Activated CD8-positive, alpha-beta memory T cell treated with anti-CD3 and anti-CD28 coated beads, Interleukin-2, amount 50 U/mL, for 24 hours (primary cell): ENCODE results near the gene ASB18.

ENCODE experiments used
- DNase-seq: peaks from one replicate; pipeline ENCODE4 v3.0.0-alpha.2; 2020; ENCODE audit errors: extremely low read depth

ASB18 gene

DNA sequence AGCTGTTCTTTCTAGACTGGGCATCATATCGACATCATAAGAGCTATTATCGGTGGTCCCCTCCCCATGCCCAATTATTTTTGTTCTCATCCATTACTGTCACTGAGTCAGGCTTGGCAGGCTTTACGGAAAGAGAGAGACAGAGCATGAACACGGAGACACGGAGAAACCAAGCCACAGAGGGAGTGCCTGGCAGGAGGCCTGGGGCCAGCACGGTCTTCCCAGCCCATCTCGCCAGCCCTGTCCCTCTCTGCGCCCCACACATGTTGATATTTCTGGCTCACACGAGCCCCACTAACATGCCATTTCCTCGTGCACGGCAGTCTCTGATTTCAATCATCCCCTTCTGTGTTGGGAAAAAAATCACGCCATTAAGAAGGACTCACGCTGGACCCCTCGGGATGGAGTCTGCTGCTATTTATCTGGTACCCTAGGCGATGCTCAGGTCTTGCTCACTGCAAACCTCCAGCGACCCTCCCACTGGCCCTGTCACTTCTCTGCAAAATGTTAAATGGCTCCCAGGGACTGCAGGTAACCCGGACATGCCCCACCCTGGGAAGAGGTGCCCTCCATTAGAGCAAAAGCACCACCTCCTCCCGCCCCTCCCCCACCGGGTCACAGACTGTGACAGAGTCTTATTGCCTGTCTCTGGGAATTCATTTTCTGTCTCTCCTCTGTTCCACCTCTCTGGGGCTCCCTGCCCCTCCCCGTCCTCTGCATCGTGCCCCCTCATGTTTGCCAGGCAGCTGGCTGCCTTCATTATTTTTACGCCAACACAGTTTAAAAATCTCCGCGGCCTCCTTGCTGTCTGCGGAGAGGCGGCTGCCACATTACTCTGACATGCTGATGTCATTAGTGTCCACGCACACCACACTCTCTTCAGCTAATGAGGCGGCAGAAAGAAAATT is 55.9 kb downstream of the ASB18 start:
- no peak for DNase-seq

DNA sequence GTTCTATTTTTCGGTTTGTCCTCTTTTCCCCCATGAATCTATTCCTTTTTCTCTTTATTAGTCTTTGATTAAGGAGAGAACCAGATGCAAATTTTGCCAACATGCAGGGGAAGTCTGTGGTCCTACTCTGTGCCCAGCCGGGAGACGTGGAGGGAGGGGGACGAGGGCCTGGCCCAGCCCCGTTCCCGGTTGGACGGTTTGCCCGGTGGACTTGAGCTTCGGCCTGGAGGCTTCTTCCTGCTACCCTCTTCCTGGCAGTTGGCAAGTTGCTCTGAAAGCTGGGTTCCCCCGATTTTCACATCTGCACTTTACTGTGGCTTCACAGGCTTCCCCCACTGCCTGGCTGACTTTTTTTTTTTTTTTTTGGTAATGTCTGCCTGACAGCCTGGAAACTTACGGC is 56.7 kb downstream of the ASB18 start:
- no peak for DNase-seq

DNA sequence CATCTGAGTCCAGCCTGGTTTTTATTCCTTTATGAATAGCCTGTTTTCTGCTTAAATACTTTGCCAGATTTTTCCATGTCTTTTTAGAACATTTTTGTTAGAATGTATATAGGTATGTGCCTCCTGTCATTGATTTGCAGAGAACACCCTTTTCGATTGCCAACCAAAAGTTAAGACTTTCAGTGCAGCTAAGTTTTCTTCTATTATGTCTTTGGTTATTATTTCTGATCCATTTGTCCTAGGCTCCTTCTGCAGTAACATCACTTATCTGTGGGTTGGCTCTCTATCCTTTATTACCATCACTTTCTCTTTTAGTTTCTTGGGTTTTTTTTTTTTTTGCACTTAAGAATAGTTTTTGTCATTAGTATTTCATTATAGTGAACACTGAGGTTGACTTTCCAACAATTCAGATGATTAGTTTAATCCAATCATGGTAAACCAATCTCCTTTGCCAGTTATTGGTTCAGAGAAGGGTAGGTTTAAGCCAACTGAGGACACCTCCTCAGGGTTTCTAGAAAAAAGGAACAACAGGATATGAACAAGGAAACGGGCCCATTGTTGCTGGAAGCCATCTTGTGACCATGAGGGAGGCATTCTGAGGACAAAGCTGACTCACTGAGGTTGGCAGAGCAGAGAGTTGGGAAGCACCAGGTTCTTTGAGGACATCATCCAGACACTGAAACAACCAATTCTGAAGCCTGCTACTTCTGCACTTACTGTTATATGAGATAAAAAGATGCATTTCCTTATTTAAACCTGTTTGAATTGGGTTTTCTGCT is 58.1 kb downstream of the ASB18 start:
- DNase-seq, result no peak

DNA sequence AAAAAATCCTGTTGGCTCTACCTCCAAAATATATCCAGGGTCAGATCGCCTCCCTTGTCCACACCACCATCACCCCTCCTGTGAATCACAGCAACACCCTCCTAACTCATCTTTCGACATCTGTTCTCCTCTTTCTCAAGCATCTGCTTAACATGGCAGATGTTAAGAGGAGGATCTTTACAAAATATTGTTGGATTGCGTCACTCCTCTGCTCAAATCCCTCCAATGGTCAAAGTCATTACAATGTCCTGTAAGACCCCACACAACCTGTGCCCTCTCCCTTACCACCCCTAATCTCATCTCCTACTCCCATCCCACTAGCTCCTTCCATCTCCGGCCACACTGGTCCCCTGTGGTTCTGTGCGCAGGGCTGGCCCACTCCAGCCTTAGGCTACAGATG is 59.3 kb downstream of the ASB18 start:
- no peak for DNase-seq

DNA sequence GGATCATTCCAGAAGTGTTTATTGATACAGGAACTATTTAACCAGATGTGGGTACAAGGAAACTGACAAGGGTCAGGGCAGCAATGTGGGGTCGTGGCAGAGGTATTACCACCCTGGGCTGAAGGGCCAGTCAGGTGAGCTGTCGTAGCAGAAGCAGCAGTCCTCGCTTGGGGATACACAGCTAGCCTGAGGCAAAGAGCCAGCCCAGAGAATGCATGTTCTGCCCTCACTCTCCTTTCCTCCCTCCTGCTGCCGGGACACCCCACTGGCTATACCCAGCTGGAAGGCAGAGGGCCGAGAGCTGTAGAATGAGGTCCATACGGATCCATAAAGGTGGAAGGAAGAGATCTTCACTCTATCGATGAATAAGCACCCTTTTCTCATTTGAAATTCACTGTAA is 63.8 kb downstream of the ASB18 start:
- DNase-seq, result no peak

DNA sequence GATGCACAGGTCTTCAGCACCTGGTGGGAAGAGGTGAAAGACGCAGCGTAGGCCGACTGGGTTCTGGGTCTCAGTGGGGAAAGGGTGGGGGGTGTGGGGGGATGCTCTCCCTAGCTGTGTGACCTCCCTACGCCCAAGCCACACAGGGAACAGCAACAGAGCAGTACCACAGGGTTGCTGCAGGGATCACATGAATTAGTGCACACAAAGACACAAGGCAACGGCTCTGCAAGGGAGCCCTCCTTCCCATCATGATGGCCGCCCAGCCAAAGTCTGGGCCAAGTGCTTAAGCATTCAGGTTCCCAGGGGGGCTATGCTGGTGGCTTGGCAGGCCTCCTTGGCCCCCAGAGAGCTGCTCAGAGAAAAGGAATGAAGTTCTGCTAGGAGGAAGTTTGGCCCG is 67.8 kb downstream of the ASB18 start:
- DNase-seq, result no peak

DNA sequence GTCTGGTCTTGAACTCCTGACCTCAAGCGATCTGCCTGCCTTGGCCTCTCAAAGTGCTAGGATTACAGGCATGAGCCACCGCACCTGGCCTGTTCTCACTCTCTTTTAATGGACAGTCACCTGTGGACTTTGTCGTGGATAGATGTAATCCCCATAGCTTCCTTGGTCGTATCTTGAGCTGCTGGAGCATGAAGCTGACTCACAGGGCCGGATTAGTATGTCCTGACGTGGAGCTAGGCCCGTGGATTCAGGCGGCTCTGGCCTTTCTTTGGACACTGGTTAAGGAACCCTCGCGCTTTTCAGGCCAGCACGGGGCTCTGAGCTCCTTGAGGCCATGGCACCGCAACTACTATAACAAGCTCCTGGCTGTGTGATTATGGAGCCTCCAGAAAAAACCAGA is 68.5 kb downstream of the ASB18 start:
- no peak for DNase-seq

DNA sequence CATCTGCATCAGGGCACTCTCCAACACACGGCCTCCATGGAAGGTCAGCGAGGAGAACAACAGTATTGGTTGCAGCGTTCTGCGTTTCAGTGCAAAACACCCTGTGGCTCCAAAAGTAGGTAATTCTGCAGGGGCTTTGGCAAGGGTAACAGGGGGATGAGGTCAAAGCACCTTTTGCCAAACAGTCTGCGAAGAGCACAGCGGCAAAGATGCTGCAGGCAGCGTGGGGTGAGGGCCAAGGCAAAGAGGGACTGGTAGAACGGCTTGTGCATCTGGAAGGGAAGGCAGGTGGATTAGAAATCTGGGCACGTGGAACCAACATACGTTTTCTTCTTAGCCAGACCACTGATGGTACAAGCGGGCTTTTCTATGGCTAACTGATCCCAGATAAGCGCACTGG is 69.4 kb downstream of the ASB18 start:
- DNase-seq, result no peak

DNA sequence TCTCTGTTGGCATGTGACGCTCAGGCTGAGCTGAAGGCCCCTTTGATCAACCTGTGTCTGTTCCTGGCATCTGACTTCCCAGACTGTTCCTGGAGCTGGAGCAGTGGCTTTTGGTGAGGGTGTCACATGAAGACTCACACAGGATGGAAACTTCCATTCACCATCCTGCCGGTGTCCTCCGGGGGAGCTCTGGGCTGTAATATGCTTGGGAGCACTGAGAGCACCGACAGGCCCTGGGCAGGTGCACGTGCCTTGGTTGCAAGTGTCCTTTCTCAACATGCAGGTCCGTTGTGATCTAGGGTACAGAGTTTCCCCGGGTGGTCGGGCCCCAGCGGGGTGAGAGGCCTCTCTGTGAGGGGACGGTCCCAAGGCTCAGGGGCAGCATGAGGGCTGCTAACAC is 71.2 kb downstream of the ASB18 start:
- no peak for DNase-seq

DNA sequence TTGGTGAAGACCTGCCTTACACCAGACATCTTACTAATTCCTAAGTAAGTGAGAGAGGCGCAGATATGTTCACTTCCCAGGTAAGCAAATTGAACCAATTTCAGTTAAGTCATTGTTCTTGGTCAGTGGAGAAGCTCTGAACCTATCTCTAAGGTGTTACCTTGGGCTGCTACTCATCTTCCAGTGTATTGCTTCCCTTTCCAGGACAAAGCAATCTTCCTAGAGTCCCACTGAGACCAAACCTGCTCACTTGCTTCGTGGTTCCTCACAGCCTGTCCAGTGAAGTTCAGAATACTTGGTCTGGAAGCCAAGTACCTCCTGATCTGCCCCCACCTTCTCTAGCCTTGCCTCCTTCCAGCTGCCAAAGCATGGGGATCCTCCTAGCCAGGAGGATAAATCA is 73.5 kb downstream of the ASB18 start:
- DNase-seq, result no peak

DNA sequence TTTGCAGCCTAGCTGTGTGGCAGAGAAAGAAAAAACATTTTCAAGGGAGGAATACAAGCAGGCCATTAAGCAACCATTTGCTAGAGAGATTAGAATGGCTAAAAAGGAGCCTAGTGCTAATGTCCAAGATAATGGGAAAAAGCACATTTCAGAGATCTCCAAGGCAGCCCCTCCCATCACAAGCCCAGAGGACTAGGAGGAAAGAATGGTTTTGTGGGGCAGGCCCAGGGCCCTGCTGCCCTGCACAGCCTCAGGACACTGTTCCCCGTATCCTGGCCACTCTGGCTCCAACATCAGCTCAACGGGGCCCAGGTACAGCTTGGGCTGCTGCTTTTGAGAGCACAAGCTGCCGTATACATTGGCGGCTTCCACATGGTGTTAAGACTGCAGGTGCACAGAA is 79.5 kb downstream of the ASB18 start:
- DNase-seq, result no peak

DNA sequence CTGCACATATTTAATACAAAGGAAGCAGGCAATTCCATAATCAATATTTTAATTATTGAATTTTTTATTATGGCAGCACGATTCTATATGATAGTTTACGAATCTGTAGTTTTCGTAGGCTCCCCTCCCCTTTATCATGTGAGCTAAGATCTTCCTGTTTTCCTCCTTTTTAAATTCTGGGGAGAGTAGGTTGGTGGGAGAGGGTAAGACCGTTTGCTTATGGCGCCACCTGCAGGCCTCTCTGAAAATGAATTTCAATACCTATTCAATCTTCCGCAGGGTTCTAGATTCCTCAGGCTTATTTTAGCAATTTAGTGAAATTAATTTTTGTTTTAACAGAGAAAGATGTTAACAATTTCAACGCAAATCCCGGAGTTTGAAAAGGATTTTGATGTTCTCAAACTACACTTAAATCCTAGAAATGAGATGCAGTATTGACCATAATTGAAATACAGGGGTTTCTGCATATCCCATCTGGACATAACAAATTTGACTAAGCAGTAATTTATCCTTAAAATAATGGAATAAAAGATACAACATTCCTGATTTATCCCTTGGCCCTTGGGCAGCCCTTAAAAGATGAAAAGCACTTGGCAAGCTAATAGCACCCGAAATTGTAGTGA is 83.3 kb downstream of the ASB18 start:
- no peak for DNase-seq

DNA sequence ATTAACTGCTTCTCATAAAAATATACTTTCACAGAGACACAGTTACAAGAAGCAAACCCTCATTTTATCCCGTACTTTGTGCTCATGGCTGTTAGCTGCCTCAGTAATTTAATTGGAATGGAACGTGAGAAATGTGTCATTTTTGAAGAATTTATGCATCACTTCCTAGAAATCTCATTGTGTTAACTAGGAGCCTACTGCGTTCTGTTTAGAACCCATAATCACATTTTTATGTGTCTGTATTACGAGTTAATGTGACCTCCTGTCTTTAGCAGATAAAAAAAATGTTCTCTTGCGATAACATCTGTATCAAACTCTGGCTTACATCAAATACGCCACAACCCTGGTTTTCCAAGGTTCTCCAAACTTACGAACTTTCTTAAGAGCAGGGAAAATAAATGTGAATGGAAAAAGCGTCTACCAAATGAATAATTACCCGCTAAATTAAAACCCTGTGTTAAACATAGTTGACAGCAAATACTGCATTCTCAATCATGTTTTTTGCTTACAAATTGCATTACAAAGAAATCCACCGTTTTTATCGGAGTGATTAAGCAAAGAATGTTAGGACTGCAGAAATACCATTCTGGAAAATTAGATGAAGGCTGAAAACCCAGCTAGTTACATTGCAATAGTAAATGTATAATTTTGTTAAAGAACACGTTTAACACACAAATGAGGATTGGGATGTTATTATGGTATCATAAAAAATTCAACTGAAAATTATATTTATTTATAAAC is 84.0 kb downstream of the ASB18 start:
- DNase-seq, result no peak

DNA sequence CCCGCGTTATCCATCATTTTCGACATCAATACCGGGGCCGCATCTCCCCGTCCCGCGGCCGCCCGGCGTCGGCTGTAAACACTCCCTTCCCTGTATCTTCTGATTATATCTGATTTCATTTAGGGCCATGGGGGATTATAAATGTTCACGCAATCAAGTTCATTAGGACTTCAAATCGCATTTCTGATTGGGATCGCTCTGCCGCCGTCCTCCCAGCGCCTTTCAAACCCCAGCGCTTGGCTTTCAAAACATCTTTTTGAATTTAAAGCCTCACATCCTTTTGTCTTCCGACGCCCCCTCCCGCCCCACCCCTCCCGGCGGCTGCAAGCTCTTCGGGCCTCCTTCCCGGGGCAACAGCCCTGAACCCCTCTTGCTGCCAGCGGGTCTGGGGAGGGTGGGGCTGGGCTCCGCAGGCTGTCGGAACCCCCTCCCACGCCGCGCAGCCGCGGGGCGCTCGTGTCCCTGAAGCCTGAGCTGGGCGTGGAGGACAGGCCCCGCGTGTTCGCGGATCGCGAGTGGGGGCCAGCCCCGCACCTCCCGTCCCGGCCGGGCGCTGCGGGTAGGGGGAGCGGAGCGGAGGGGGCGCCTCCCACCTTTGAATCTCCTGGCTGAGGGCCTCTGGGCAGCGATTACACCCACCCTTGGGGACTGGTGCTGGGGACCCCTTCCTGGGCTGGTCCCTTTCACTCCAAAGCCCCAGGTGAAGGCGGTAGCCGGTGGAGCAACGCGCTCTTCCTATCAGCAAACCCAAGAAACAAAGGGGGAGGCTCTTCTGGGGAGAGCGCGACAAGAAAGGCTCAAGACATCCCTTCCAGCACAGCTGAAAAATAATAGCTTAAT is 84.8 kb downstream of the ASB18 start:
- no peak for DNase-seq

DNA sequence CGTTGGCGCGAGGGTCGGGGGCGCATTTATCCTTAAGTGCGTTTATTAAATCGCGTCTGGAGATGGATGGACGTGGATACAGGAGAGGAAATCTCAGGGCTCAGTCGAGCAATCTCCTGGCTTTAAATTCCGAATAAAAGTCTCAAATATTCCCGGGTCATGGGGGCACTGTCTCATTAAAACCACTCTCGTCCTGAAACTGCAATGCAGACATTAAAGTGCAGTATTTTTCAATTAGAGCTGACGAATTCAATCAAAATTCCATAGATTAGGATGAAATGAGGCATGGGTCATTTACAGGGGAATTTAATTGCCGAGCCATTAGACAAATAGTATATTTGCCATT is 85.3 kb downstream of the ASB18 start:
- DNase-seq, result no peak

DNA sequence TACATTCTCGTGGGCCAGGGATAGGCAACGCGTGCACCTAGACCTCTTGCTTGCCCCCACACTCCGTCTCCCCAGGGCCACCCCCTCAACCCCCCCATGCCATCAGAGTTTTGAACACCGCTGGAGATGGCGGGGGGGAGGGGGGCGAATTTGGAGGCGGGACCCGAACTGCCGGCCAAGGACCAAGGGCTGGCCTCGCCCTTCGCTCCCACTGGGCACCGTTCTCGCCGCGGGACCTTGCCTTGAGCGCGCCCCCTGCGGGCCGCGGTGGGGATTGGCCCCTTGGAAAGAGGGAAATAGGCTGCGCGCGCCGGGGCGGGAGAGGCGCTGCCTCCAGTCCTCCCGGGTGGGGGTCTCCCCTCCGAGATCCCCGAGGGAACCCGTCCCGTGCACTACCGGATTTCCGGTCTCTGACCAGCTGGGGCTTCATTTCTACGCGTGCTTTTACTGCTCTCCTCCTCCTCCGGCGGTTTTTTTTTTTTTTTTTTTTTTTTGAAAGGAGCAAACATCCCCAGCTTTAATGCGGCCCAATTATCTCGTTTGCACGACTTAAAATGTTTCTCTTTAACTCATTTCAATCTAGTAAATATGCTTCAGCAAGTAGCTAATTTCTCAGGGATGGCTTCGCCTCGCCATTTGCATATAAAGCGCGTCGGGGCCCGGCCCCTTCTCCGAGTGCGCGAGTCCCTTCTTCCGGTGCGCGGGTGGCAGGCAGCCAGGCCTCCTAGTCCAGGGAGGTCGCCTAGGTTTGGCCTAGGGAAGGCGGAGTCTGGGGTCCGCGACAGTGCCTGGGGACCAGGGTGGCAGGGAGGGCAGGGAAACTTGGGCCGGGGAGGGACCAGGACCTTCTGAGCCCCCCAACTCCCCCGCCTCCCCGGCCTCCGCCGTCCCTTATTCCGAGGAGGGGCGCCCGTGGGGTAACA is 86.0 kb downstream of the ASB18 start:
- no peak for DNase-seq

DNA sequence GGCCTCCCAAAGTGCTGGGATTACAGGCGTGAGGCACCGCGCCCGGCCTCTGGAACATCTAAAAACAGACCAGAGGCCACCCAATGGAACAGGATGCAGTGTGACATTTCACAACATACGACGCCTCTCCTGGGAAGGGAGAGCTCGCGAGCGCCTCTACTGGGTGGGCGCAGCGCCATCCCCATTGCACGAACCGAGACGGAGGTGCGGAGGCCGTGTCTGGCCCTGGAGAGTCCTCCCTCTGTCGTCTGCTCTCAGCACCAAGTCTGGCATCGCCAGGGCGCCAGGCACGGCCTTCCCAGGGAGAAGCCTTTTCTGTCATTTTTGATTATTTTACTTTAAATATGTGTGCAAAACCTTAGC is 86.6 kb downstream of the ASB18 start:
- no peak for DNase-seq

DNA sequence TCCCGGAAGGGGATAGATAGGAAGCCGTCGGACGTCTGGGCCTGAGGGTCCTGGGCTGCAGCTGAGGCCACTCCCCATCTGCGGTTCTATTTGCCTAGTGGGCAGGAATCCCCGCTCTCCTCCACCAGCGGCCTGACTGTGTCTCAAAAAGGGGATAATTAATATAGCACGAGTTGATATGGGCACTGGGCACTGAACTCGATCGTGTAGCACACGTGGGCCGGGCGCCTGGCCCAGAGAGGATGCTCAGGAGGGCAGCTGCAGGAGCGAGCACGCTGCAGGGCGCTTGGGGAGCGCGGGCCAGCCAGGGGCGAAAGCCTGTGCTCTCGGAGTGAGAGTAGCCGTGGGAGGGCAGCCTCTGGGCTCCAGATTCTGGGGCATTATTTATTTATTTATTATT is 87.3 kb downstream of the ASB18 start:
- DNase-seq, result no peak

DNA sequence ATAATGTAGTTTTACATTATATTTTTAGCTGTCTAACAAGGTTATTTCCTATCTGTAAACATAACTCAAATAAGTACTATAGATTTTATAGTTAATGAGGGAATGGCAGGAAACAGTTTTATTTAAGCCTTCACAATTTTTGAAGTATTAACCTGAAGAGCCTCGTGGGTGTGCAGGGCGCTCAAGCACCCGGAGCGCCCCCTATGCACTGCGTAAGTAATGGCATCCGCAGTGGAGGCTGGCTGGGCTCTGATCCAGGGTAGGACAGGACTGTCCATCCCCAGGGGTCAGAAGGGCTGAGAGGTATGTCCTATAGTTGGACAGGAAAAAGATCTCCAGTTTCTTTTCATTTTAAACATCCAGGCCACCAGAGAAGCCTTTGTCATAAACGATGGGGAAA is 87.8 kb downstream of the ASB18 start:
- no peak for DNase-seq

DNA sequence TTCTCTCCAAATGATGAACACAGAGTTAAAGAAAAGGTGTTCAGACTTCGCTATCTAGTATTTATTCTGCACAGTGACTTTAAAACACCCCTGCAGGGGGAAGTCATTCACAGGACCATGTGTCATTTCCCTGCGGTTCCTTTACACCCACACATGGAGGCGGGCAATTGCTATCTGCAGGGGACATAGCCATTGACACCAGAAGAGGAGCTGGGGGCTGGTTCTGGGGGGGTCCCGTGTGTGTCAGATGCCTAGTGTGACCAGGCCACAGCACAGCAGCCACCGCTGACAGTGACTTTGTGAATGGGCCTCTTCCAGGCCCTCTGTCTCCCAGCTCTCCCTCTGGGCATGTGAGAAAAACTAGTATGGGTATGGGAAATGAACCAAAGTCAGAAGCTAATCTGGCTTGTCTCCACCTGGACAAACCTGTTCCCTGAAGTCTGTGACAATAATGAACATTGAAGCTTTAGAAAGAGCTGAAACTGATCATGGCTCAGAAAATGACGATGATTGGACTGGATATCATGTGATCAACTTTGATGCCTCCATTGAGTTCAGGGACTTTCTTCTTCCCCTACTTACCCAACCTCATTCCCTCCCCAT is 88.6 kb downstream of the ASB18 start:
- DNase-seq, result no peak
